T-helper 1 cell treated with Interleukin-12 subunit alpha and Interleukin-12 subunit beta and Interleukin-4 antibody, amounts not matched to agents 30 ng/mL and 1 ng/mL, for 36 hours (primary cell): ENCODE results near the gene SEMA4C. TPM values are rescaled to one million over a fixed set of nuclear protein-coding genes. Genes with fewer than 3 reads are reported as not detected.

ENCODE experiments used
- intact Hi-C: fragments of 100-400 bp; cut with micrococcal nuclease; formaldehyde crosslinking; loops from one replicate; pipeline ENCODE4 v1.15.1; 2024
- total RNA-seq: library from RNA; stranded (reverse); gene quantifications from 2 replicates; pipeline ENCODE4 v1.2.3, GENCODE V29; 2022

Gene SEMA4C
- total RNA-seq = 22.6 and 23.9 TPM in 2 replicates

GRCh38 chr2:96869822-96870625, at the start of gene SEMA4C:
Gene SEMA4C, minus strand, starts transcription at chr2:96870080. Its CDS starts 2,194 bp downstream, at chr2:96867886.
- intact Hi-C loops = loop anchor here (1.0 kb wide), 4 partner anchors 43 to 90 kb away; partner anchors contain the start of gene CNNM3

GRCh38 chr2:96918754-96919550, 49.1 kb upstream of the SEMA4C start:
- intact Hi-C loops = no loop called here

GRCh38 chr2:96918092-96918753, 48.3 kb upstream of the SEMA4C start:
- intact Hi-C loops = no loop called here

- intact Hi-C loops = no loop called here
These were observed 47.0 kb upstream of the SEMA4C start for GRCh38 chr2:96916646-96917543.

- intact Hi-C loops = no loop called here
These were observed 46.3 kb upstream of the SEMA4C start for GRCh38 chr2:96916156-96916630.

- intact Hi-C loops = loop anchor here (2.0 to 5.0 kb wide), 2 partner anchors 26 to 38 kb away; no protein-coding TSS in a partner anchor
These were observed 44.5 kb upstream of the SEMA4C start for GRCh38 chr2:96914332-96914731.

GRCh38 chr2:96913398-96914202, 43.7 kb upstream of the SEMA4C start:
- intact Hi-C loops = loop anchor here (1.0 to 5.0 kb wide), 3 partner anchors 27 to 44 kb away; no protein-coding TSS in a partner anchor

- intact Hi-C loops = loop anchor here (1.0 to 5.0 kb wide), 2 partner anchors 39 to 44 kb away; no protein-coding TSS in a partner anchor
These were observed 43.2 kb upstream of the SEMA4C start for GRCh38 chr2:96913117-96913397.

GRCh38 chr2:96912346-96913116, 42.7 kb upstream of the SEMA4C start:
- intact Hi-C loops = loop anchor here (1.0 to 5.0 kb wide), 2 partner anchors 40 to 43 kb away; no protein-coding TSS in a partner anchor

GRCh38 chr2:96909611-96910021, 39.7 kb upstream of the SEMA4C start:
- intact Hi-C loops = loop anchor here (5.0 kb wide), 1 partner anchor 43 kb away; no protein-coding TSS in a partner anchor

- intact Hi-C loops = no loop called here
These were observed 37.5 kb upstream of the SEMA4C start for GRCh38 chr2:96907115-96908041.

GRCh38 chr2:96906729-96907114, 36.8 kb upstream of the SEMA4C start:
- intact Hi-C loops = no loop called here

GRCh38 chr2:96903815-96904214, 33.9 kb upstream of the SEMA4C start:
- intact Hi-C loops = no loop called here

- intact Hi-C loops = no loop called here
These were observed 33.4 kb upstream of the SEMA4C start for GRCh38 chr2:96903318-96903717.

- intact Hi-C loops = no loop called here
These were observed 30.4 kb upstream of the SEMA4C start for GRCh38 chr2:96900237-96900636.

GRCh38 chr2:96899413-96899741, 29.5 kb upstream of the SEMA4C start:
- intact Hi-C loops = no loop called here

GRCh38 chr2:96898641-96899412, 28.9 kb upstream of the SEMA4C start:
- intact Hi-C loops = no loop called here
